Osteoblast (primary cell): ENCODE results near the gene SPRED2. TPM values are rescaled to one million over a fixed set of nuclear protein-coding genes. Genes with fewer than 3 reads are reported as not detected.

Source experiments
- DNase-seq: peaks from one replicate; pipeline ENCODE4 v3.0.0; 2011; ENCODE audit warnings: low spot score, mixed read lengths; ENCODE audit not compliant: insufficient read length; ENCODE audit errors: missing footprints
- H2AFZ ChIP-seq: 2 replicates; pipeline ENCODE4 v1.6.0; 2011; ENCODE audit warnings: mild to moderate bottlenecking, low read length
- H3K27ac ChIP-seq: 2 replicates; pipeline ENCODE4 v1.5.1; 2011; ENCODE audit warnings: mild to moderate bottlenecking, low read depth, low read length, moderate library complexity
- H3K27me3 ChIP-seq: 2 replicates; pipeline ENCODE4 v1.6.0; 2012; ENCODE audit warnings: mild to moderate bottlenecking, control low read depth, inconsistent platforms, low read length, moderate library complexity; ENCODE audit not compliant: insufficient read depth
- H3K36me3 ChIP-seq: 2 replicates; pipeline ENCODE4 v1.5.1; 2011; ENCODE audit warnings: mild to moderate bottlenecking, low read length, control low read depth, moderate library complexity; ENCODE audit not compliant: insufficient read depth
- H3K4me1 ChIP-seq: 2 replicates; pipeline ENCODE4 v1.5.1; 2011; ENCODE audit warnings: mild to moderate bottlenecking, low read length, control low read depth, moderate library complexity; ENCODE audit not compliant: insufficient read depth
- H3K4me2 ChIP-seq: 2 replicates; pipeline ENCODE4 v1.6.0; 2011; ENCODE audit warnings: mild to moderate bottlenecking, low read length; ENCODE audit not compliant: insufficient read depth
- H3K4me3 ChIP-seq: fragments of 200-600 bp; sonication (generic); 3 replicates; pipeline ENCODE4 v1.5.1; 2012; ENCODE audit warnings: mild to moderate bottlenecking, low read length, inconsistent platforms; ENCODE audit not compliant: insufficient read depth
- H3K79me2 ChIP-seq: 2 replicates; pipeline ENCODE4 v1.6.0; 2012; ENCODE audit warnings: mild to moderate bottlenecking, low read length, control low read depth, inconsistent platforms; ENCODE audit not compliant: insufficient read depth
- H3K9me3 ChIP-seq: 2 replicates; pipeline ENCODE4 v1.5.1; 2011; ENCODE audit warnings: low read depth, low read length, control low read depth
- H4K20me1 ChIP-seq: 2 replicates; pipeline ENCODE4 v1.6.0; 2012; ENCODE audit warnings: mild to moderate bottlenecking, low read length, control low read depth; ENCODE audit not compliant: insufficient read depth
- CTCF ChIP-seq: IDR thresholded peaks from 2 replicates; pipeline ENCODE4 v1.5.1; 2011; ENCODE audit warnings: mild to moderate bottlenecking, low read depth, low read length, moderate library complexity; ENCODE audit errors: extremely low read depth
- total RNA-seq: library from RNA; depleted of rRNA; stranded (reverse); fragments of >200 nt; gene quantifications from 2 replicates; pipeline ENCODE4 v1.2.3, GENCODE V29; 2012

Gene SPRED2
- total RNA-seq, 1 donor = 17.4 TPM

- Histone ChIP-seq H4K20me1 (no peaks in the 10 kb centered on the region), H3K27me3 (no peaks in the 10 kb centered on the region), H3K9me3 (no peaks in the 10 kb centered on the region), H3K4me2 (no peak overlapping the region), H3K4me3 (no peak overlapping the region), H3K79me2 (no peaks in the 10 kb centered on the region), H3K27ac (no peak overlapping the region), H2AFZ (no peak overlapping the region), H3K4me1 (peaks cover 8% of the 10 kb centered on the region), H3K36me3 (no peaks in the 10 kb centered on the region)
- no peak for TF ChIP-seq CTCF
- DNase-seq = no peak
Observed at GRCh38 chr2:65450393-65450792, 18.0 kb upstream of the SPRED2 start.

GRCh38 chr2:65443509-65444186, 11.2 kb upstream of the SPRED2 start:
- TF ChIP-seq CTCF = no peak
- H3K27me3 ChIP-seq = no peaks in the 10 kb centered on the region
- H3K4me1 ChIP-seq = no peaks in the 10 kb centered on the region
- no peak overlapping the region for H3K27ac ChIP-seq
- H3K36me3 ChIP-seq = no peaks in the 10 kb centered on the region
- peak; percentile 29 for DNase-seq
- H3K79me2 ChIP-seq = no peaks in the 10 kb centered on the region
- H3K4me3 ChIP-seq = no peak overlapping the region
- no peaks in the 10 kb centered on the region for H3K9me3 ChIP-seq
- H3K4me2 ChIP-seq = no peak overlapping the region
- peak overlapping the region; percentile 36 for H2AFZ ChIP-seq
- H4K20me1 ChIP-seq = no peaks in the 10 kb centered on the region

GRCh38 chr2:65442420-65443020, 10.1 kb upstream of the SPRED2 start:
- Histone ChIP-seq H3K4me1 (peaks cover 2% of the 10 kb centered on the region), H4K20me1 (no peaks in the 10 kb centered on the region), H3K4me2 (no peak overlapping the region), H3K36me3 (no peaks in the 10 kb centered on the region), H3K27ac (no peak overlapping the region), H3K27me3 (no peaks in the 10 kb centered on the region), H3K79me2 (no peaks in the 10 kb centered on the region), H2AFZ (no peak overlapping the region), H3K9me3 (no peaks in the 10 kb centered on the region), H3K4me3 (no peak overlapping the region)
- no peak for DNase-seq
- no peak for TF ChIP-seq CTCF

GRCh38 chr2:65438137-65438899, 5.9 kb upstream of the SPRED2 start:
- no peaks in the 10 kb centered on the region for H3K27me3 ChIP-seq
- peaks cover 14% of the 10 kb centered on the region for H3K4me1 ChIP-seq

More at GRCh38 chr2:65438137-65438899, 5.9 kb upstream of the SPRED2 start:
- DNase-seq = no peak
- Histone ChIP-seq H3K79me2 (no peaks in the 10 kb centered on the region), H3K36me3 (no peaks in the 10 kb centered on the region), H3K4me3 (no peak overlapping the region), H3K9me3 (no peaks in the 10 kb centered on the region), H2AFZ (no peak overlapping the region), H4K20me1 (no peaks in the 10 kb centered on the region), H3K27ac (no peak overlapping the region), H3K4me2 (no peak overlapping the region)
- no peak for TF ChIP-seq CTCF
